Measurements from ENCODE around the gene THSD8. TPM values are rescaled to one million over a fixed set of nuclear protein-coding genes. Genes with fewer than 3 reads are reported as not detected.
A peak's percentile ranks its signal among the peaks of the same experiment; 100 is the strongest.

Gene THSD8
- total and polyA plus RNA-seq, 2 of the 8 experiments (the other 6 are each of a cell fraction or from before 2014, with no cell fraction given): 8.2 to 42.3 TPM

DNA sequence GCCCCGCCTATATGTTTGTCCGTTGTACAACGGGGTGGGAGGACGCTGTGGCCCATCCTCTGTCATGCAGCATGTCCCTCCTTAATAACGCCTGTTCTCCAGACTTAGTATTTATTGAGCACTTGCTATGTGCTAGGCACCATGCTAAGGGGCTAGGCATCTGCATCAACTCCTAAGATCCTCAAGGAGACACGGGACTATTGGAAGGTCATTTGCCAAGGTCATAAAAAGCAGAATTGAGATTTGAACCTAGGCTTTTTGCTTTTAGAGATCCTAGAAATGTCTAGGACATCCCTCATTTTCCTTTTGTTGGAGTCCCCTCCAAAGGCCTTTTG lies 34.6 kb downstream of the THSD8 start:
- no peak overlapping the region for H2BK20ac ChIP-seq (ENCODE audit: low read length)
- no peak overlapping the region for H4K8ac ChIP-seq (ENCODE audit: extremely low read depth, insufficient read depth, low read length)
- H3K79me1 ChIP-seq (ENCODE audit: low read depth, low read length): no peaks in the 10 kb centered on the region; the same call in 1 of the 2 replicates
- H4K91ac ChIP-seq (replicated peaks; ENCODE audit: insufficient read length, low read length): no peak overlapping the region
- H3K56ac ChIP-seq (replicated peaks; ENCODE audit: insufficient read length, low read depth, low read length): no peak overlapping the region
- H3K4ac ChIP-seq (replicated peaks; ENCODE audit: insufficient read length, low read depth, low read length): no peak overlapping the region
- 21% methylated on average over 6 of the region's 6 CpGs; no CpG with 5 or more reads in 1 of the 2 experiments for WGBS, 2 experiments (ENCODE audit: extremely low coverage in 1 of 2, insufficient coverage in 1 of 2, insufficient read length in 1 of 2, insufficient replicate concordance in 2 of 2, low coverage in 1 of 2, low lambda C conversion rate in 2 of 2, missing lambda C conversion rate in 1 of 2)
- peaks cover 0 to 20% of the 10 kb centered on the region in 2 experiments for H4K20me1 ChIP-seq (replicated peaks in 1 of 2; ENCODE audit: control insufficient read depth in 1 of 2, insufficient read depth in 2 of 2, low read length in 2 of 2)
- no peak overlapping the region; the same call in 1 of the 2 replicates for H2BK15ac ChIP-seq (ENCODE audit: low read length)
- H3K18ac ChIP-seq (ENCODE audit: extremely low read depth, low read length): no peak overlapping the region
- H3K27ac ChIP-seq (ENCODE audit: low read depth, low read length): peak overlapping the region; percentile 6; the same call in 1 of the 2 replicates
- FAIRE-seq (no peak), DNase-seq (ENCODE audit: low read depth in 1 of 2, low spot score in 2 of 2) (no peak)
- H3K4me3 ChIP-seq (ENCODE audit: extremely low read depth in 1 of 4, insufficient read depth in 2 of 4, low read depth in 3 of 4, low read length in 4 of 4): peak overlapping the region in 1 of 4 experiments; percentile 81; a peak in 1 of 8 replicates
- no peaks in the 10 kb centered on the region for H3K9me3 ChIP-seq (ENCODE audit: insufficient read depth in 2 of 2, low read depth in 1 of 2, low read length in 1 of 2)
- H3K14ac ChIP-seq (ENCODE audit: insufficient read length): no peak overlapping the region
- H3K4me1 ChIP-seq (replicated peaks in 1 of 4; ENCODE audit: control insufficient read depth in 3 of 4, insufficient read depth in 4 of 4, low read length in 3 of 4): peaks cover 8 to 44% (median 21%) of the 10 kb centered on the region in 4 experiments
- peaks cover 25% of the 10 kb centered on the region for H3K23me2 ChIP-seq (ENCODE audit: low read depth, low read length)
- H2AFZ ChIP-seq (ENCODE audit: low read length): no peak overlapping the region
- H3K79me2 ChIP-seq (ENCODE audit: control insufficient read depth in 1 of 2, insufficient read depth in 2 of 2, low read length in 2 of 2): no peaks in the 10 kb centered on the region
- 0 out of 2 replicates have a peak overlapping the region, but pooled peaks have one; percentile 20 for H2BK5ac ChIP-seq (ENCODE audit: low read depth, low read length)
- no peak overlapping the region for H3K9ac ChIP-seq (replicated peaks in 1 of 4; ENCODE audit: extremely low read depth in 1 of 4, low read depth in 3 of 4, low read length in 3 of 4)
- H2BK12ac ChIP-seq (ENCODE audit: low read depth, low read length): no peak overlapping the region; the same call in 1 of the 2 replicates
- no peak overlapping the region for H4K5ac ChIP-seq (ENCODE audit: insufficient read length, low read depth, low read length)
- H3K23ac ChIP-seq (ENCODE audit: insufficient read length): no peak overlapping the region
- ChIA-PET POLR2A (ENCODE audit: partially characterized antibody) (interaction anchor here (1.0 to 1.4 kb wide), 3 partner anchors 9 to 101 kb away, joined by 4 read pairs; no protein-coding TSS in a partner anchor), CTCF (ENCODE audit: partially characterized antibody) (interaction anchor here (1.2 to 1.5 kb wide), 4 partner anchors 8 to 50 kb away, joined by 3 to 18 read pairs (median 8); partner anchors contain the start of gene KLF1)
- H3K27me3 ChIP-seq (replicated peaks in 1 of 4; ENCODE audit: control insufficient read depth in 3 of 4, extremely low read depth in 1 of 4, insufficient read depth in 3 of 4, low read length in 3 of 4): peaks cover 0 to 13% (median 9%) of the 10 kb centered on the region in 4 experiments; a peak in 5 of 7 replicates
- no peak overlapping the region for H2AK5ac ChIP-seq (ENCODE audit: low read depth, low read length)
- H2BK120ac ChIP-seq (replicated peaks; ENCODE audit: low read depth, low read length): no peak overlapping the region
- peak overlapping the region; percentile 81 to 88 for H3K4me2 ChIP-seq (ENCODE audit: insufficient read depth in 1 of 2, low read depth in 2 of 2, low read length in 2 of 2)
- no peaks in the 10 kb centered on the region for H3K36me3 ChIP-seq (ENCODE audit: control insufficient read depth in 2 of 4, insufficient read depth in 4 of 4, low read length in 3 of 4)
- TF ChIP-seq EGR1 (IDR thresholded peaks at IDR 0.05; ENCODE audit: borderline replicate concordance, low read depth, low read length) (no peak), ZNF274 (IDR thresholded peaks at IDR 0.05; ENCODE audit: borderline replicate concordance, extremely low read depth, low read length) (no peak), RAD21 (IDR thresholded peaks at IDR 0.05 in 1 of 2, conservative IDR thresholded peaks at IDR 0.05 in 1 of 2; ENCODE audit: low read depth in 2 of 2, low read length in 2 of 2) (no peak), SIX5 (IDR thresholded peaks at IDR 0.05; ENCODE audit: low read depth, low read length) (no peak), CREB1 (IDR thresholded peaks at IDR 0.05) (no peak), TBP (IDR thresholded peaks at IDR 0.05; ENCODE audit: low read depth, low read length) (no peak; the same call in 1 of the 2 replicates), SP4 (IDR thresholded peaks at IDR 0.05; ENCODE audit: low read length) (no peak), GTF2F1 (IDR thresholded peaks at IDR 0.05; ENCODE audit: borderline replicate concordance, low read depth, low read length) (no peak), SAP30 (IDR thresholded peaks at IDR 0.05; ENCODE audit: insufficient read depth, insufficient replicate concordance, low read length) (no peak), JUND (IDR thresholded peaks at IDR 0.05; ENCODE audit: low read length) (no peak)
- TF ChIP-seq, protein P1, sequence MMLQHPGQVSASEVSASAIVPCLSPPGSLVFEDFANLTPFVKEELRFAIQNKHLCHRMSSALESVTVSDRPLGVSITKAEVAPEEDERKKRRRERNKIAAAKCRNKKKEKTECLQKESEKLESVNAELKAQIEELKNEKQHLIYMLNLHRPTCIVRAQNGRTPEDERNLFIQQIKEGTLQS (IDR thresholded peaks at IDR 0.05; ENCODE audit: insufficient read depth, low read depth, low read length): no peak

All from H1 (cell line).